Body of pancreas (tissue), 4 donors: ENCODE measurements around the gene LARP7.

ENCODE experiments used
- POLR2A ChIP-seq, 3 donors: fragments of 450-650 bp; IDR thresholded peaks; one replicate each; pipeline ENCODE4 v1.6.1; 2016; ENCODE audit warnings: antibody characterized with exemption in 3 of 3, mild to moderate bottlenecking in 2 of 3
- TF ChIP-seq, protein P1 (sequence below), 7 experiments: fragments of 450-650 bp in 4 of 7; fragments of 200-600 bp in 3 of 7; sonication (generic) in 3 of 7; IDR thresholded peaks; one replicate each; pipeline ENCODE4 v1.5.1; 2016 to 2019; ENCODE audit warnings: antibody characterized with exemption in 7 of 7

DNA sequence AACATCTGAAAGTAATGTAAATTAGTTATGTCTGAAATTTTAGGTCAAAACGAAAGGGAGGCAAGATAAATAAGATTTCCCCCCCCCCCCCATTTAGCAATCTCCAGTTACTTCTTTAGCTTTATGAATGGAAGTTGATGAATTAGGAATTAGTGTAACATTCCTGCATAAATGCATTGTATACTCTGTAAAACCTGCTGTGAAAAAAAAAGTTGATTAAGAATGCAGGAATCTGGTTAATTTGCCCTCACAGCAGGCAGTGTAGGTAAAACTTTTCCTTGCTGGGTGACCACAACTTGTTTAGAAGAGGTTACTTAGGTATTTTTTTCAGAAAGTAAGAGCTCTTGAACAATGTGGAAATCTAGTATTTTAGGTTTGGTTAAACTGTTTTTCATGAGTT is 15.3 kb downstream of the LARP7 start:
- TF ChIP-seq, protein P1, sequence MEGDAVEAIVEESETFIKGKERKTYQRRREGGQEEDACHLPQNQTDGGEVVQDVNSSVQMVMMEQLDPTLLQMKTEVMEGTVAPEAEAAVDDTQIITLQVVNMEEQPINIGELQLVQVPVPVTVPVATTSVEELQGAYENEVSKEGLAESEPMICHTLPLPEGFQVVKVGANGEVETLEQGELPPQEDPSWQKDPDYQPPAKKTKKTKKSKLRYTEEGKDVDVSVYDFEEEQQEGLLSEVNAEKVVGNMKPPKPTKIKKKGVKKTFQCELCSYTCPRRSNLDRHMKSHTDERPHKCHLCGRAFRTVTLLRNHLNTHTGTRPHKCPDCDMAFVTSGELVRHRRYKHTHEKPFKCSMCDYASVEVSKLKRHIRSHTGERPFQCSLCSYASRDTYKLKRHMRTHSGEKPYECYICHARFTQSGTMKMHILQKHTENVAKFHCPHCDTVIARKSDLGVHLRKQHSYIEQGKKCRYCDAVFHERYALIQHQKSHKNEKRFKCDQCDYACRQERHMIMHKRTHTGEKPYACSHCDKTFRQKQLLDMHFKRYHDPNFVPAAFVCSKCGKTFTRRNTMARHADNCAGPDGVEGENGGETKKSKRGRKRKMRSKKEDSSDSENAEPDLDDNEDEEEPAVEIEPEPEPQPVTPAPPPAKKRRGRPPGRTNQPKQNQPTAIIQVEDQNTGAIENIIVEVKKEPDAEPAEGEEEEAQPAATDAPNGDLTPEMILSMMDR (IDR thresholded peaks at IDR 0.05): no peak
- TF ChIP-seq POLR2A (IDR thresholded peaks at IDR 0.05): no peak
